ENCODE data around the gene TFR2. TPM values are rescaled to one million over a fixed set of nuclear protein-coding genes. Genes with fewer than 3 reads are reported as not detected.

Gene TFR2
- total RNA-seq, 1 experiment from 2014 or later = 6.2 TPM

- Histone ChIP-seq H3K27me3 (ENCODE audit: insufficient read depth, low read depth) (no peaks in the 10 kb centered on the region), H3K4me3 (no peak overlapping the region), H3K9me3 (ENCODE audit: insufficient read depth, low read depth) (no peaks in the 10 kb centered on the region), H3K9me2 (ENCODE audit: insufficient read depth) (no peaks in the 10 kb centered on the region), H4K20me1 (ENCODE audit: insufficient read depth) (no peaks in the 10 kb centered on the region), H2AFZ (no peak overlapping the region), H3K27ac (no peak overlapping the region), H3K4me1 (replicated peaks; ENCODE audit: insufficient read depth) (no peaks in the 10 kb centered on the region), H3K79me2 (ENCODE audit: low read depth) (no peaks in the 10 kb centered on the region), H3K36me3 (ENCODE audit: low read depth) (no peaks in the 10 kb centered on the region), H3F3A (ENCODE audit: insufficient read depth, low read depth) (peaks cover 5% of the 10 kb centered on the region; the same call in 1 of the 2 replicates), H3K4me2 (no peak overlapping the region)
- TF ChIP-seq CTCF (conservative IDR thresholded peaks at IDR 0.05) (no peak), EZH2 (IDR thresholded peaks at IDR 0.05; ENCODE audit: low read depth) (no peak)
- CTCF ChIA-PET = interaction anchor here (0.6 kb wide), 1 partner anchor 163 kb away, joined by 3 read pairs; no protein-coding TSS in a partner anchor
- DNase-seq = no peak
- intact Hi-C loops (cut with micrococcal nuclease; ENCODE audit: unreplicated experiment) = no loop called here
- BruUV-seq (replicated peaks) = no TSS peak
- POLR2A ChIA-PET (ENCODE audit: unreplicated experiment) = interaction anchor here (0.6 kb wide), 1 partner anchor 33 kb away, joined by 7 read pairs; no protein-coding TSS in a partner anchor
Measured at GRCh38 chr7:100620804-100621203, 20.5 kb downstream of the TFR2 start.

- CTCF ChIA-PET = interaction anchor here (0.6 kb wide), 1 partner anchor 163 kb away, joined by 3 read pairs; no protein-coding TSS in a partner anchor
- no peaks in the 10 kb centered on the region for H3K9me2 ChIP-seq (ENCODE audit: insufficient read depth)
- no peaks in the 10 kb centered on the region for H3K4me1 ChIP-seq (replicated peaks; ENCODE audit: insufficient read depth)
- intact Hi-C loops (cut with micrococcal nuclease; ENCODE audit: unreplicated experiment) = no loop called here
- H3K27ac ChIP-seq = no peak overlapping the region
- no peak overlapping the region for H3K4me2 ChIP-seq
- no peak for TF ChIP-seq EZH2 (IDR thresholded peaks at IDR 0.05; ENCODE audit: low read depth)
- no peak for TF ChIP-seq CTCF (conservative IDR thresholded peaks at IDR 0.05)
- no TSS peak for BruUV-seq (replicated peaks)
- no peaks in the 10 kb centered on the region for H3K9me3 ChIP-seq (ENCODE audit: insufficient read depth, low read depth)
- H3F3A ChIP-seq (ENCODE audit: insufficient read depth, low read depth) = no peaks in the 10 kb centered on the region
- H3K36me3 ChIP-seq (ENCODE audit: low read depth) = no peaks in the 10 kb centered on the region
- no peaks in the 10 kb centered on the region for H4K20me1 ChIP-seq (ENCODE audit: insufficient read depth)
- H3K79me2 ChIP-seq (ENCODE audit: low read depth) = no peaks in the 10 kb centered on the region
- POLR2A ChIA-PET (ENCODE audit: unreplicated experiment) = interaction anchor here (0.6 kb wide), 1 partner anchor 34 kb away, joined by 7 read pairs; no protein-coding TSS in a partner anchor
- no peak for DNase-seq
- no peak overlapping the region for H3K4me3 ChIP-seq
- H2AFZ ChIP-seq = no peak overlapping the region
- H3K27me3 ChIP-seq (ENCODE audit: insufficient read depth, low read depth) = no peaks in the 10 kb centered on the region
Measured at GRCh38 chr7:100620239-100620638, 21.1 kb downstream of the TFR2 start.

GRCh38 chr7:100614308-100614861, 27.0 kb downstream of the TFR2 start:
- Histone ChIP-seq H3K4me1 (replicated peaks; ENCODE audit: insufficient read depth) (peaks cover 5% of the 10 kb centered on the region), H3K27ac (no peak overlapping the region), H3F3A (ENCODE audit: insufficient read depth, low read depth) (peaks cover 15% of the 10 kb centered on the region; the same call in 1 of the 2 replicates), H3K9me2 (ENCODE audit: insufficient read depth) (no peaks in the 10 kb centered on the region), H2AFZ (no peak overlapping the region), H3K9me3 (ENCODE audit: insufficient read depth, low read depth) (no peaks in the 10 kb centered on the region), H4K20me1 (ENCODE audit: insufficient read depth) (no peaks in the 10 kb centered on the region), H3K27me3 (ENCODE audit: insufficient read depth, low read depth) (no peaks in the 10 kb centered on the region), H3K4me2 (no peak overlapping the region), H3K36me3 (ENCODE audit: low read depth) (no peaks in the 10 kb centered on the region), H3K4me3 (no peak overlapping the region), H3K79me2 (ENCODE audit: low read depth) (no peaks in the 10 kb centered on the region)
- ChIA-PET POLR2A (ENCODE audit: unreplicated experiment) (interaction anchor here (0.5 kb wide), 1 partner anchor 92 kb away, joined by 5 read pairs; the partner anchor contains the start of gene POP7), CTCF (no interaction called here)
- no peak for TF ChIP-seq EZH2 (IDR thresholded peaks at IDR 0.05; ENCODE audit: low read depth)
- intact Hi-C loops (cut with micrococcal nuclease; ENCODE audit: unreplicated experiment) = no loop called here
- no TSS peak for BruUV-seq (replicated peaks)
- DNase-seq = no peak
